SH-SY5Y (cell line): ENCODE results near the gene FAM240A.
A peak's percentile ranks its signal among the peaks of the same experiment; 100 is the strongest.

ENCODE experiments used
- GATA2 ChIP-seq: IDR thresholded peaks from 2 replicates; pipeline ENCODE4 v1.6.1; 2011; ENCODE audit warnings: mild to moderate bottlenecking, low read depth, low read length
- GATA3 ChIP-seq: IDR thresholded peaks from 2 replicates; pipeline ENCODE4 v1.6.1; 2011; ENCODE audit warnings: low read depth, mild to moderate bottlenecking, low read length, moderate library complexity

The FAM240A gene

DNA sequence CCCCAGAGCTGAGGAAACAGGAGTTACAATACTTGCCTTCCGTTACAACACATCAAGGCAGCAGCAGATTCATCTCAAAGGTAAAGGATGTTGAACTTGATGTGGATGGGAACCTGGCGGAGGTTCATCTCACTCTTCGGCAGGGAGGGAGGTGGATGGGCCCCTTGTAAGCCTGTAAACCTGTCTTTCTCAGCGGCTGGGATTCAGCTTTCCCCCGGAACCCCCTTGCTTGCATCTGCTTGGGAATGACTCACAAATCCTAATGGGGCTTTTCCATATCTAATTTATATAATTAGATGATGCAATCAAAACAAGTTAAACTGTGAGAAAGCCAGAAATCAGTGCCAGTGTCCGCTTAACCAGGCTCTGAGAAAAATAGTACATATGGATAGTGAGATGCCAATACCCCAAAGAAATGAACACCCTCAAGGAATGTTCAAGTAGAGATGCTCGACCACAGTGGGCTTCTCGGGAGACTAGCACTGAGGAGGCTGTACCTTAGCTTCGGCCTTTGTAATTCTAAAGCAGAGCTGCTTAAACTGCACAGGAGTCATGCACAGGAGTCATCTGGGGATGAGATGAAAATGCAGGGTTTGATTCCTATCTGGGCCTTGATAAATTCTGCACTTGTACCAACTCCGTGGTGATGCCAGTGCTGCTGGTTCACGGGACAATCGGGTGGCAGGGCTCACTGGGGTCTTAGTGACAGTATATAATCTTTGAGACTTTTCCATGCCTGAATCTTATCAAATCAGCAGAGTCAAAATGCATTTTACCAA lies 2.2 kb upstream of the FAM240A start:
- TF ChIP-seq GATA2, result peak; percentile 66
- TF ChIP-seq GATA3, result 0 out of 2 replicates have a peak, but pooled peaks have one; percentile 24

DNA sequence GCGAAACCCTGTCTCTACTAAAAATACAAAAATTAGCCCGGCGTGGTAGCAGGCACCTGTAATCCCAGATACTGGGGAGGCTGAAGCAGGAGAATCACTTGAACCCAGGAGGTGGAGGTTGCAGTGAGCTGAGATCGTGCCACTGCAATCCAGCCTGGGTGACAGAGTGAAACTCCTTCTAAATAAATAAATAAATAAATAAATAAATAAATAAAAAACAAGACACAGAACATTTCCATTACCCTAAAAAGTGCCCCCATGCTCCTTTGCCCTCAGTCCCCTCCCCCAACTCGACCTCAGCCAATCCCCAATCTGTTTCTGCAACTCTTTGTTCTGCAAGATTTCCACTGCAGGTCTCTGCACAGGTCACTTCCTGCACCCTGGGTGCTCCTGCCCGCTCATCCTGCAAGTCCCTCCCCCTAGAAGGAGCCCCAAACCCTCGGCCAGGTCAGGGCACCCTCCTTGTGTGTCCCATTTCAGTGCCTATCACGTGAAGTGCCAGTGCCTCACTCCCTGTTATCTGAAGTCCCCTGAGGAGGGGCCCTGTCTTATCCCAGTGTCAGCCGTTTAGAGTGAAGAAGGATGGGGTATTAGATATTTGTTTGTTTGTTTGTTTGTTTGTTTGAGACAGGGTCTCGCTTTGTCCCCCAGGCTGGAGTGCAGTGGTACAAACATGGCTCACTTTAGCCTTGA lies 1.1 kb downstream of the FAM240A start:
- TF ChIP-seq GATA2, result no peak
- TF ChIP-seq GATA3, result no peak

DNA sequence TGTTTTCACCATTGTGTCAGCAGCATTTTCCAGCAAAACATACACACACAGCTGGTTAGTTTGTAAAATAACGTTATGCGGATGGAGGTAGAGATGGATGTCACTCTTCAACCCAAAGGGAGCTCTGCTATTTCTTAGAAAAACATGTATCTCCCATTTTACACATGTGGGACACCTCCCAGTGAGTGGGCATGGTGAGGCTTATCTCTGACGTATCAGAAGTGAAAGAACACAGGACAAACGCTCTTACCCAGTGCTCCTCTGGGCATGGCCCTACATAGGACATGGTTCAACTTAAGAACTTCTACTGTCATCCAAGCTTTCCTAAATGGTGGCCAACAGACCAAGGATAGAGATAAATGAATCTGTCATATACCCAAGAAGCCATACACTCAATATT lies 2.1 kb downstream of the FAM240A start:
- TF ChIP-seq GATA3, result no peak
- no peak for TF ChIP-seq GATA2

DNA sequence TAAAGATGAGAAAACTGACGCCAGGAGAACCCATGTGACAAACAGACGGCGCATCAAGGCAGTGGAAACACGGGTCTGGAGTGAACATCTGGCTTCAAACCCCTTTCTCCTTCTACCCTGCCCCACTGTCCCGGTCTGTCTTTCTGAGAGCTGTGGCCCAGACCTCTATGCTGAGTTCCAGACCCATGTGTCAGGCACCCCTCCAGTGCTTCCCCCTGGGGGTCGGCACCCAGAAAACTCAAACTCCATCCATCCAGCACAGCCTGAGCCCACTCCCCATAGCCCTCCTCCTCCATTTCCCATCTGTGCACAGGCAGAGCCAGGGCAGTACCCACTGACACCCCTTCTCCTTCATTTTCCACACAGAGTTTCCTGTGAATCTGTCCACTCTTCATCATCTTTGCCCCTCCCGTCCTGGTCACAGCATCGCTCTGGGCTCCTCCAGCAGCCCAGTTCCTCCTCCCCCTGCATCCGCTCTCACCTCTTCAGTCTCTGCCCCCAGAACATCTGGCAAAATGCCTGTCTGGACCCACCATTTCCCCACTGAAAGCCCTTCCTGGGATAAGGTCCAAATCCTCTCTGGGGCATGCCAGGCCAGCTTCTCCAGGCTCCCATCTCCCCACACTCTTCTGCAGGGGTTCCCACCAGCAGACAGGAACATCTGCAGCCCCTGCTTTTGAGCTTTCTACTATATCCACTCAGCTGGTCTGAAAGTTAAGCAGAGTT lies 2.9 kb downstream of the FAM240A start:
- TF ChIP-seq GATA3 (no peak), GATA2 (no peak)

DNA sequence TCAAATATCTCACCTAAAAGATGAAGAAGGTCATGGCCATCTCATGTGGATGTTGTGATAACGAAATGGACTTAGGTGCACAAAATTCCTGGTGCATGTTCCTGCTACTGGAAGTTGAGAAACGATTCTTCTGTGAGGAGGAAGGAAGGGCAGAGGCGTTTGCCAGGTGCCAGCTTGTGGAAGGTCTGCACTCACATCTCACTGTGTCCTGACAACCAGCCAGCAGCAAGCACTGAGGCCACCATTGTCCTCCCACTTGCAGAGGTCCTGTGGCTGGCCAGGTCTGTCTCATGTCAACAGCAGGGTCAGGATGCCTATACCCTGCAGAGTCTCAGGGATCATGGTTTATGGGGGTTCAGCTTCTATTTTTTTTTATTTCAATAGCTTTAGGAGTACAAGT lies 3.7 kb downstream of the FAM240A start:
- TF ChIP-seq GATA3, result no peak
- TF ChIP-seq GATA2, result no peak

DNA sequence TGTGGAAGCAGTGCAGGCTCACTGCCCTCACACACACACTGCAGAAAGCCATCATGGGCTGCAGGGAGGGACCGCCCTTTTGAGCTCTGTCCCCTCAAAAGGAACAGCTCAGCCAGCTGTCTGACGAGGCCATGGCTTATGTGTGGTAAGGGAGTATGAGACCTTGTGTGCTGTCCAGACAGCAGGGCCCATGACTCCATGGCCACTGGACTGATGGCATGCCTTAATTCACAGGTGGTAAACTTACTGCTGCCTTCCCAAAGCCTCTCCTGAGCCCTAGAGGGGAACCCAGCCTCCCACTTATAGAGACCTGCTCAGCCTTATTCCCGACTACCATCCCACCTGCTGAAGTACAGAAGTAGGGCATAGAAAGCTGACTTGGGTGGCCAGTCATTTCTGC lies 5.6 kb downstream of the FAM240A start:
- TF ChIP-seq GATA2 (no peak), GATA3 (no peak)

DNA sequence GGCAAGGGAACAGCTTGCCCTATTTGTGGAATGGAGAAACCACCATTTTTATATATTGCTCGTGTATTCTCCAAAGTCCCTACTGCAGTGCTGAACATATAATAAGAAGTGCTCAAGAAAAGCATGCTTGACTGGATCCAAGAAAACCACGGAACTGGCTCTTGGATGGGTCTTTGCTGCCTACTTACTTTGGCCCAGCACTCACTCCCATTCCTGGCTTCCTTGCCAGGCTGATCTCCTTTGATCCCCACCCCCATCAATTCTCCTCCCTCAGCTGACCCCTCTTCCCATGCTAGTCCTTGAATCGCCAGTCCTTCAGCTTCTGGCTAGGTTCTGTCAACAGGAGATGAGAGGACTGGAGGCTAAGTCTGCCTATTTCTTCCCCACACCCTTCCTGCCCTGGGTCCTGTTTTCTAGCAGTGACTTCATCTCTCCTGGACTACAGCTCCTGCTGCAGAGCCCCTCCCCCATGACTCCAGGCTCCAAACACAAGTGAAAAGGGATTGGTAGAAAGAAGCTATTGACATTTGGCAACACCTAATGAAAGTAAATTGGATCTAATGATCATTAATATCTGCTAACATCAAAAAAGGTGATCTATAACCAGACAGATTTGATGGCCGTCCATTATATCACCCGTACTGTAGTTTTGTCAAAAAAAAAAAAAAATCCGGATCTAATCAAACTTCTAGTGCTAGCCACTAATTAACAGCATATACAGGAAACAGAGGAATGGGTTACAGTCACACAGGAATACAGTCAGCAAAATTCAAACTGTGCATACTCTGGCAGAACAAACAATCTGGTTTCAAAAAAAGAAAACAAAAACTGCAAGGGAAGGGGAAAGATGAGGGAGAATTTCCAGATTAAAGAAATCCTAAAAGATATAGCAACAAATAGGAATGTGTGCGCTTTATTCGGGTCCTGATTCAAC lies 7.8 kb downstream of the FAM240A start:
- no peak for TF ChIP-seq GATA3
- no peak for TF ChIP-seq GATA2

DNA sequence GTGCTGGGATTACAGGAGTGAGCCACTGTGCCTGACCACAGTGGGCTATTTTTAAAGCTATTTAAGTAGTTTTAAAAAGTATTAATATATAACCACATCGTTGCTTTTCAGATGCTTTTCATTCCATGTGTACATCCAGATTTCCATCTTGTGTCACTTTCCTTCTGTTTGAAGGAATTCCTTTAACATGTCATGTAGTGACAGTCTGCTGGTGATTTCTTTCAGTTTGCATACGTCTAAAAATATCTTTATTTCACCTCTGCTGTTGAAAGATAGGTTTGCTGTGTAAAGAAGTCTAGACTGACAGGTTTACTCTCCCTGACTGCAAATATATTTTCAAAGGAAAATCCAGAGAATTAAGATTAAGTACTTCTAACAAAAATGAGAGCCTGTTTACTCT lies 12.2 kb downstream of the FAM240A start:
- TF ChIP-seq GATA2 (no peak), GATA3 (no peak)

DNA sequence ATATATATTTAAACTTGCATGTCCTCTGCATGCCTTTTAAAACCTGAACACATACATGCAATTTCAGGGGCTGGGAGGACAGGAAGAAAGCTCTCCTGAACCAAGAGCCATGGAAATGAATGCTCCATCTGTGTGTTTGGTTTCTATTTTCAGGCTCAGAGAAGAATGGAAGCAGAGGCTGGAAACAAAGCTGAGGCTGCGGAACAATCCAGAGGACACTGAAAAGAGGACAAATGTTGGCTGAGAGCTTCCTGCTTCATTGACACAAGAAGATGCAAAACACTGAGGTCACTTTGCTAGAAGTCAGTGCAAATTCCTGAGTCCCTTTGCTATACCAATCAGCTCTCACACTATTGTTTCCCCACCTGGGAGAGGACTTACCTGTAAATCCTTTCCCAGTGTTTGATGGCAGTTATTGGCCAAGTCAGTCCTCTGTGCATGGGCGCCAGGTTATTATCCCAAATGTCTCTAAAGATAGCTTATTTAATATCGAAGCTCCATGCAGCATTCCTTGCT lies 12.7 kb downstream of the FAM240A start:
- TF ChIP-seq GATA2, result no peak
- no peak for TF ChIP-seq GATA3

DNA sequence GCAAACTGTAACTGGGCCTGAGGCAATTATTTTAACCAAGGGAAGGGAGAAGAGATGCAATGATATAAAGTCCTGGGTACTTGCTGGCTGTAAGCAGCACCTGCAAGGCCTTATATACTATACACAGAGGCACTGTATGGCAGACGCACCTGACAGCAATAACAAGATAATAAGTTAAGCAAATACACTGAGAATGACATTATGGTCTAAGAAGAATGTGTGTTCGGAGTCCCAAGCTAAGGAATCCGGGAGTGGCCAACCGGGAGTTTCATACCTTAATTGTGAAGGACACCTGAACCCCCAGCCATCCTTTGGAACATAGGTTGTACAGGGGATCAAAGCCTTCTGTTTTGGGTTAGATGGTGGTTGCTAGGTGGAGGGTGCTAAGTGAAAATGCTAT lies 13.7 kb downstream of the FAM240A start:
- TF ChIP-seq GATA2, result no peak
- no peak for TF ChIP-seq GATA3

DNA sequence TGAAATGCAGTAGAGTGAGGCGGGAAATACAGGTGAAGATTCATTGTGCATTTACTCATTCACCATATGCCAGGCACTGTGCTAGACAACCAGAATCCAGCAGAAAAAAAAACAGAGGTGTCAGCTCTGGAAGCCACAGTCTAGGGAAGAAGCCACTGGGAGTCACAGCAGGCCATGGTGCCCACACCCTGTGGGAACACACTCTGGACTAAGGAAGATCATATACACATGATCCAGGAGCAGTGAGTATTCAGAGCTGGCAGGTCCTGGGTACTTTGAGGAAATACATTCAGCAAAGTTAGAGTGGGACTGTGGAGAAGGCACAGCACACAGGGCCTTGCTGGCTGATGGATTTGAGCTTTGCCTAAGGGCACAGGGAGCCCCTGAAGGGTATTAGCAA lies 14.8 kb downstream of the FAM240A start:
- TF ChIP-seq GATA2 (no peak), GATA3 (no peak)

DNA sequence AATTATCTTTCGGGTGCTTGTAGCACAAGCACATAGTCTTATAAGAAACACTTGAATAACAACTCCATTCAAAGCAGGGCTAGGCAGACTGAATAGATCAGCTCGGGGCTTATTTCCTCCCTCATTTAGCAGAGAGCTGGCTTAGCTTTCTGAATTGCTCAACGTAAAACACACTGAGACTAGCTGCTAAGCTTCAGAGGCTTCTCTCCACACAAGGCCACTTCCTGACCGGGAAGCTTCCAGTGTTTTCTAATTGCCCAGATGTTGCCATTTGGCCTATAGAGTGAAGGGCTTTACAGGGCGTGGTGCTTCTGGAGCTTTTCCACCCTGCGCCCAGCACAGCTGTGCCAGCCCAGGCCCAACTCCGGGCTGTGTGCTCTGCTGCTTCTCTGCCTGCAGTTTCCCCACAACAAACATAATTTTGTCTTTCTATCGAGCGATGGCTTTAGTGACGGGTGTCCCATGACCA lies 16.6 kb downstream of the FAM240A start:
- no peak for TF ChIP-seq GATA3
- no peak for TF ChIP-seq GATA2

DNA sequence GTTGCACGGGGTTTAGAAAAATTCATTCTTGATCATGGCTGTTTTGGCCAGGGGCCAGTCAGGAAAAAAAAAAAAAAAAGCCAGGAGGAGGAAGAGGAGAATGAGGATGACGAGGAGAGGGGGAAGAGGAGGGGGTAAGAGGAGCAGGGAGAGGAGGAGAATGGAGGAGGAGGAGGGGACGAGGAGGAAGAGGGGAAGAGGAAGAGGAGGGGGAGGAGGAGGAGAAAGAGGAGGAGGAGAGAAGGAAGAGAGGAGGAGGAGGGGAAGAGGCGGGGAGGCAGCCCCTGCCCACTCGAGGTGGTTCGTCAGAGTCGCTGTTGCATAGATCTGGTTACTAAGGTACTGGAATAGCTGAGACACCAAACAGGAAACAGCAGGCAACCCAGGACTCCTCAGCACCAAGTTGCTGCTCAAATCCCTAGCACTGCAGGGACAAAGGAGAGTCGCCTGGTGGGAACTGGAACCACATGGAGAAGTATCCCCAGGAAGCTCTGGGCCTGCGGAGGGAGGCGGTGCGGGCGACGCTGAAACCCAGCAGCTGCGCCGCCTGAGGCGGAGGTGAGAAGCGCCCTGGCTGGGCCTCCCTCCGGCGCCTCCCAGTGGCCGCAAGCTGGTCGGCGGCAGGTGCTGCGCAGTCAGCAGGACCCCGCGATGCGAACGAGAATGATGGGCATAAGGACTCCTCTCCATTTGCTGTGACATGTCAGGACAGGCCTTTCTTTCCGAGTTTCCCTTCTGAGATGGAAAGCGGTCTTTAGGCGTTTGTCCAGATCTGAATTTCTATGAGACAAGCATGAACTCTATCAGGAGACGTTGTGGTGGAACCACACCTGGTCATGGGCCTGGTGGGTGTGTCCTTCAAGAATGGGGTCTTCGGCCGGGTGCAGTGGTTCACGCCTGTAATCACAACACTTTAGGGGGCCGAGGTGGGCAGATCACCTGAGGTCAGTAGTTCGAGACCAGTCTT lies 17.5 kb downstream of the FAM240A start:
- TF ChIP-seq GATA3, result no peak
- TF ChIP-seq GATA2, result no peak

DNA sequence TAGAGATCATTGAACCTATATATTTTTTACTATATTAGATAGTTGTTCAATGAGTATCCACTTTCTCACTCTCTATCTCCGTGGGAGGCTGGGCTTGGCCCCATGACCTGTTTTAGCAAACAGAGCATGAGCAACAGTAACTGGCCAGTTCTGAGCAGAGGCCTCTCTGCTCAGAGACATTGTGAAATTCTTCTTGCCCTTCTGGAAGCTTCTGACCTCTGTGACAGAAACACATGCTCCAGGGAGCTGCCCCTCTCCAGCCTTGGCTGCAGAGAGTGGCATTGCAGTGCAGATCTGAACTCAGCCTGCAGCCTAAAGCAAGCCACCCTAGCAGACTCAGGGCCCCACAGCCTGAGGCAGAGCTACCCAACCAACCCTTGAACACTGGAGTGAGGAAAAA lies 20.5 kb downstream of the FAM240A start:
- TF ChIP-seq GATA3, result no peak
- TF ChIP-seq GATA2, result no peak
